PC-3 (cell line): ENCODE results near the gene HDGFL2.

Source experiments
- CTCF ChIP-seq: fragments of 300-600 bp; sonication (generic); conservative IDR thresholded peaks from 2 replicates; pipeline ENCODE4 v1.5.1; 2017; ENCODE audit warnings: antibody characterized with exemption, low read depth, mild to moderate bottlenecking, low read length
- EZH2 ChIP-seq: fragments of 300-600 bp; sonication (generic); IDR thresholded peaks from one replicate; pipeline ENCODE4 v1.6.1; 2017; ENCODE audit warnings: antibody characterized with exemption, mild to moderate bottlenecking, low read length; ENCODE audit not compliant: unreplicated experiment
- EZH2phosphoT487 ChIP-seq: fragments of 300-600 bp; sonication (generic); IDR thresholded peaks from 2 replicates; pipeline ENCODE4 v1.6.1; 2018; ENCODE audit warnings: mild to moderate bottlenecking, antibody characterized with exemption, low read length, borderline replicate concordance

GRCh38 chr19:4541114-4541805 is 69.2 kb downstream of the HDGFL2 start:
- no peak for TF ChIP-seq CTCF
- no peak for TF ChIP-seq EZH2
- no peak for TF ChIP-seq EZH2phosphoT487
